Osteoblast (primary cell): ENCODE data around the gene PSMA2. TPM values are rescaled to one million over a fixed set of nuclear protein-coding genes. Genes with fewer than 3 reads are reported as not detected.

ENCODE experiments used
- DNase-seq: peaks from one replicate; pipeline ENCODE4 v3.0.0; 2011; ENCODE audit warnings: low spot score, mixed read lengths; ENCODE audit not compliant: insufficient read length; ENCODE audit errors: missing footprints
- H2AFZ ChIP-seq: 2 replicates; pipeline ENCODE4 v1.6.0; 2011; ENCODE audit warnings: mild to moderate bottlenecking, low read length
- H3K27ac ChIP-seq: 2 replicates; pipeline ENCODE4 v1.5.1; 2011; ENCODE audit warnings: mild to moderate bottlenecking, low read depth, low read length, moderate library complexity
- H3K27me3 ChIP-seq: 2 replicates; pipeline ENCODE4 v1.6.0; 2012; ENCODE audit warnings: mild to moderate bottlenecking, control low read depth, inconsistent platforms, low read length, moderate library complexity; ENCODE audit not compliant: insufficient read depth
- H3K36me3 ChIP-seq: 2 replicates; pipeline ENCODE4 v1.5.1; 2011; ENCODE audit warnings: mild to moderate bottlenecking, low read length, control low read depth, moderate library complexity; ENCODE audit not compliant: insufficient read depth
- H3K4me1 ChIP-seq: 2 replicates; pipeline ENCODE4 v1.5.1; 2011; ENCODE audit warnings: mild to moderate bottlenecking, low read length, control low read depth, moderate library complexity; ENCODE audit not compliant: insufficient read depth
- H3K4me2 ChIP-seq: 2 replicates; pipeline ENCODE4 v1.6.0; 2011; ENCODE audit warnings: mild to moderate bottlenecking, low read length; ENCODE audit not compliant: insufficient read depth
- H3K4me3 ChIP-seq: fragments of 200-600 bp; sonication (generic); 3 replicates; pipeline ENCODE4 v1.5.1; 2012; ENCODE audit warnings: mild to moderate bottlenecking, low read length, inconsistent platforms; ENCODE audit not compliant: insufficient read depth
- H3K79me2 ChIP-seq: 2 replicates; pipeline ENCODE4 v1.6.0; 2012; ENCODE audit warnings: mild to moderate bottlenecking, low read length, control low read depth, inconsistent platforms; ENCODE audit not compliant: insufficient read depth
- H3K9me3 ChIP-seq: 2 replicates; pipeline ENCODE4 v1.5.1; 2011; ENCODE audit warnings: low read depth, low read length, control low read depth
- H4K20me1 ChIP-seq: 2 replicates; pipeline ENCODE4 v1.6.0; 2012; ENCODE audit warnings: mild to moderate bottlenecking, low read length, control low read depth; ENCODE audit not compliant: insufficient read depth
- total RNA-seq: library from RNA; depleted of rRNA; stranded (reverse); fragments of >200 nt; gene quantifications from 2 replicates; pipeline ENCODE4 v1.2.3, GENCODE V29; 2012
- TF ChIP-seq, protein P1 (sequence below): IDR thresholded peaks from 2 replicates; pipeline ENCODE4 v1.5.1; 2011; ENCODE audit warnings: mild to moderate bottlenecking, low read depth, low read length, moderate library complexity; ENCODE audit errors: extremely low read depth

PSMA2 gene
- total RNA-seq, 1 donor, result 50.3 TPM

DNA sequence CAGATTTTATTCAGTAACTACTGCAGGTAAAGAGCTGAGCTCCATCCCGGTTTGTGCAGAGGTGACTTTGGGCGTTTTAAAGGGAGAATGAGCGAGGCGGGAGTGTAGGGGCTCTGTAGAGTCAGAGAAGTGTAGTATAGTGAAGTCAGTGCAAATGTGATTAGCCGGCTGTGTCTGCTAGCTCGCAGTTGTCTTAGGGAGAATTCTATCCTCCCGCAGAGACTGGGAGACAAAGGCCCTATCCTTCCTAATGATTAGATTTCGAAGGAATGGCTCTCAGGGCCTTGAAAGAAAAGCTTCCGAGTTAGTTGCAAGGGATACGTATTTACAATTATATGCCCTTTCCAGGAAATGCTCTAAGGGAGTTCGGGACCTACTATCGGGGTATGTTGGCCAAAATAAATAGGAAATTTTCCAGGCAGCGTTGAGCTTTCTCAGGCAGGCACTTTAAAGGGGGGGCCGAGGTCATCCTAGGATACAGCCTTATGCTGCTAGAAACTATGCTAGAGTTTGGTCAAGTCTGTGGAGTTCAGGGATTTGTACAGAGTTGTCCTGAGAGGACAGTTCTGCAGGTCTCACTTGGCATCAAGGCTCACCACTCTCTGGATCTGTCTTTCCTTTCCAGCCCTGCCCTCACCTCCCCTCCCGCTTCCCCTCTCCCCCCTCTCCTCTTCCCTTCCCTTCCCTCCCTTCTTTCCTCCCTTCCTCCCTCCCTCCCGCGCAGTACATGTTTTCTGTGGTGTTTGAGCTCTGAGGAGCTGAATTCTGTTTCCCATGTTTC lies 1.0 kb upstream of the PSMA2 start:
- Histone ChIP-seq H3K4me3 (peak overlapping the region; percentile 92), H3K79me2 (peaks cover 71% of the 10 kb centered on the region), H3K9me3 (no peaks in the 10 kb centered on the region), H3K36me3 (peaks cover 27% of the 10 kb centered on the region), H2AFZ (peak overlapping the region; percentile 94), H3K27me3 (no peaks in the 10 kb centered on the region), H4K20me1 (peaks cover 35% of the 10 kb centered on the region), H3K27ac (peak overlapping the region; percentile 70), H3K4me2 (peak overlapping the region; percentile 96), H3K4me1 (peaks cover 19% of the 10 kb centered on the region)
- TF ChIP-seq, protein P1, sequence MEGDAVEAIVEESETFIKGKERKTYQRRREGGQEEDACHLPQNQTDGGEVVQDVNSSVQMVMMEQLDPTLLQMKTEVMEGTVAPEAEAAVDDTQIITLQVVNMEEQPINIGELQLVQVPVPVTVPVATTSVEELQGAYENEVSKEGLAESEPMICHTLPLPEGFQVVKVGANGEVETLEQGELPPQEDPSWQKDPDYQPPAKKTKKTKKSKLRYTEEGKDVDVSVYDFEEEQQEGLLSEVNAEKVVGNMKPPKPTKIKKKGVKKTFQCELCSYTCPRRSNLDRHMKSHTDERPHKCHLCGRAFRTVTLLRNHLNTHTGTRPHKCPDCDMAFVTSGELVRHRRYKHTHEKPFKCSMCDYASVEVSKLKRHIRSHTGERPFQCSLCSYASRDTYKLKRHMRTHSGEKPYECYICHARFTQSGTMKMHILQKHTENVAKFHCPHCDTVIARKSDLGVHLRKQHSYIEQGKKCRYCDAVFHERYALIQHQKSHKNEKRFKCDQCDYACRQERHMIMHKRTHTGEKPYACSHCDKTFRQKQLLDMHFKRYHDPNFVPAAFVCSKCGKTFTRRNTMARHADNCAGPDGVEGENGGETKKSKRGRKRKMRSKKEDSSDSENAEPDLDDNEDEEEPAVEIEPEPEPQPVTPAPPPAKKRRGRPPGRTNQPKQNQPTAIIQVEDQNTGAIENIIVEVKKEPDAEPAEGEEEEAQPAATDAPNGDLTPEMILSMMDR, result no peak
- DNase-seq, result no peak

DNA sequence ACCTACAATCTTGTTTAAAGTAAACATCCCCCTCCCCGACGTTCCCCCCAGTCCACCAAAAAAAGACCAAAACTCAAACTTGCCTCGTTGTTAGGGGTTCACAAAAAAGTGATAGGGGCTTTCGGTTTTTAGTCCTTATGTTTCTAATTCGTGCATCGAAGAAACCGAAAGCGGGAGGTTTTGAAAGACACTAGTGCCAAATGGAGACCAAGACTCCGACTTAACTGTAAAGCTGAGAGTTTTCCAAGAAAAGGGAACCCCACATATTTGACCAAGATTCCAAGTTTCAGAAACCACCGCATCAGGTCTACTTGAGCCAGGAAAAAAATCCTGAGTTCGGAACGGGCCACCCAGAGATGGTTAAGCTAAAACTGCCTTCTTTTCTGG lies 534 bp downstream of the PSMA2 start:
- TF ChIP-seq, protein P1, result no peak
- peak overlapping the region; percentile 95 for H2AFZ ChIP-seq
- DNase-seq, result no peak
- H3K36me3 ChIP-seq, result peaks cover 26% of the 10 kb centered on the region
- H3K4me2 ChIP-seq, result peak overlapping the region; percentile 91
- H3K79me2 ChIP-seq, result peaks cover 81% of the 10 kb centered on the region
- no peaks in the 10 kb centered on the region for H3K27me3 ChIP-seq
- peaks cover 21% of the 10 kb centered on the region for H3K4me1 ChIP-seq
- peak overlapping the region; percentile 70 for H3K27ac ChIP-seq
- H3K9me3 ChIP-seq, result no peaks in the 10 kb centered on the region
- H3K4me3 ChIP-seq, result peak overlapping the region; percentile 92
- H4K20me1 ChIP-seq, result peaks cover 46% of the 10 kb centered on the region

DNA sequence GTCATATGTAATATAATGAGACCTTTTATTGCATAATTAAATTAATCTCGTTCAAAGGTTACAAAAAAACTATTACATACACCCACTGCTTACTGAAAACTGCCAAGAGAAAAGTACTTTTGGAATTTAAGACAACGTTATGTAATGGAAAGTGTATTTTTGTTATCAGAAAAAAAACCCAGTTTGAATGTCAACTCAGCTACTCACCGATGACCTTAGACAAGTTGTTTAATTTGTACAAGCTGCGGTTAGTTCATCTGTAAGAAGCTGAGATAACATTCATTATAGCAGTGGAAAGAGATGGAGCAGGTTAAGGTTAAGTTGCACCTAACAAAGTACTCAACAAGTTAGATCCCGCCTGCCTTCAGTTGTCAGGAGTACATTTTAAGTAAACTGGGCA lies 1.1 kb downstream of the PSMA2 start:
- Histone ChIP-seq H3K27ac (peak overlapping the region; percentile 70), H2AFZ (no peak overlapping the region), H3K4me3 (peak overlapping the region; percentile 92), H3K4me2 (peak overlapping the region; percentile 91), H3K79me2 (peaks cover 85% of the 10 kb centered on the region), H3K4me1 (peaks cover 21% of the 10 kb centered on the region), H3K36me3 (peaks cover 27% of the 10 kb centered on the region), H3K27me3 (no peaks in the 10 kb centered on the region), H3K9me3 (no peaks in the 10 kb centered on the region), H4K20me1 (peaks cover 46% of the 10 kb centered on the region)
- no peak for DNase-seq
- TF ChIP-seq, protein P1, result no peak

DNA sequence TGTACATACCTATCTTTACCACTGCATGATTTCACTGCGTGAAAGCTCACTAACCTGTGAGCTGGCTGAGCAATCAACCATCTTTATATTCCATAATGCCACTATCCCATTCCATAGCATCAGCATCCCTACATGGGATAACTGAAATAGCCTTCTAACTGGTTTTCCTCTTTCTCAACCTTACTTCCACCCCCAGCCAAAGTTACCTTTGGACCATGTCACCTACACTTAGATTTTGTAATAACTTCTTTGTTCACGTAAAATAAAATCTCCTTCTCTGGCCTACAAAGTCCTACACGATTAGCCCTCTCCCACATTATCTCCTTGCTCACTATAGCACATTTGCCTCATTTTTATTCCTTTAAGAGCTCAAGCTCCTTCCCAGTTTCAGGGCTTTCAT lies 2.5 kb downstream of the PSMA2 start:
- peaks cover 79% of the 10 kb centered on the region for H3K79me2 ChIP-seq
- no peaks in the 10 kb centered on the region for H3K9me3 ChIP-seq
- no peak overlapping the region for H3K27ac ChIP-seq
- H3K4me3 ChIP-seq, result no peak overlapping the region
- H3K36me3 ChIP-seq, result peaks cover 29% of the 10 kb centered on the region
- TF ChIP-seq, protein P1, result no peak
- no peaks in the 10 kb centered on the region for H3K27me3 ChIP-seq
- DNase-seq, result no peak
- H2AFZ ChIP-seq, result no peak overlapping the region
- H3K4me1 ChIP-seq, result peaks cover 21% of the 10 kb centered on the region
- H3K4me2 ChIP-seq, result no peak overlapping the region
- H4K20me1 ChIP-seq, result peaks cover 46% of the 10 kb centered on the region
